HEK293T (cell line): ENCODE results near the gene RRN3.
"Not testable (repeated sequence)": the region's sequence is repeated elsewhere in the genome, so short reads cannot be mapped to it uniquely, and the experiment has no call there.

Experiments
- ARNT ChIP-seq: fragments of 450-650 bp; IDR thresholded peaks from 2 replicates; pipeline ENCODE4 v1.6.1; 2017; ENCODE audit warnings: mild to moderate bottlenecking
- BHLHE40 ChIP-seq: fragments of 450-650 bp; IDR thresholded peaks from 2 replicates; pipeline ENCODE4 v1.6.1; 2016; ENCODE audit warnings: mild to moderate bottlenecking, moderate library complexity, borderline replicate concordance
- CTBP1 ChIP-seq: fragments of 450-650 bp; IDR thresholded peaks from 2 replicates; pipeline ENCODE4 v1.6.1; 2016; ENCODE audit warnings: borderline replicate concordance
- ELF4 ChIP-seq: fragments of 450-650 bp; IDR thresholded peaks from 2 replicates; pipeline ENCODE4 v1.6.1; 2017; ENCODE audit warnings: antibody characterized with exemption
- FOXA1 ChIP-seq: fragments of 450-650 bp; IDR thresholded peaks from 2 replicates; pipeline ENCODE4 v1.6.1; 2016; ENCODE audit warnings: mild to moderate bottlenecking
- FOXK2 ChIP-seq: fragments of 450-650 bp; IDR thresholded peaks from 2 replicates; pipeline ENCODE4 v1.6.1; 2016; ENCODE audit warnings: mild to moderate bottlenecking
- FOXM1 ChIP-seq: fragments of 450-650 bp; IDR thresholded peaks from 2 replicates; pipeline ENCODE4 v1.6.1; 2017; ENCODE audit warnings: mild to moderate bottlenecking, borderline replicate concordance
- L3MBTL2 ChIP-seq: fragments of 450-650 bp; conservative IDR thresholded peaks from 2 replicates; pipeline ENCODE4 v1.6.1; 2016; ENCODE audit warnings: mild to moderate bottlenecking
- NFRKB ChIP-seq: fragments of 450-650 bp; IDR thresholded peaks from 2 replicates; pipeline ENCODE4 v1.6.1; 2016; ENCODE audit warnings: mild to moderate bottlenecking, moderate library complexity
- PKNOX1 ChIP-seq: fragments of 450-650 bp; IDR thresholded peaks from 2 replicates; pipeline ENCODE4 v1.6.1; 2016
- SP1 ChIP-seq: fragments of 450-650 bp; IDR thresholded peaks from 2 replicates; pipeline ENCODE4 v1.6.1; 2017
- SUZ12 ChIP-seq: fragments of 450-650 bp; IDR thresholded peaks from 2 replicates; pipeline ENCODE4 v1.6.1; 2016; ENCODE audit warnings: mild to moderate bottlenecking
- TARDBP ChIP-seq: fragments of 450-650 bp; IDR thresholded peaks from 2 replicates; pipeline ENCODE4 v1.6.1; 2016
- ZNF384 ChIP-seq: fragments of 450-650 bp; IDR thresholded peaks from 2 replicates; pipeline ENCODE4 v1.6.1; 2016

GRCh38 chr16:15135483-15136360, 41.6 kb upstream of the RRN3 start:
- not testable (repeated sequence) for TF ChIP-seq ARNT, TARDBP, PKNOX1, FOXM1, CTBP1, SP1, BHLHE40, FOXA1, SUZ12, ELF4, NFRKB, ZNF384, FOXK2, L3MBTL2
